HepG2 (cell line): ENCODE measurements around the gene RTN4RL2. TPM values are rescaled to one million over a fixed set of nuclear protein-coding genes. Genes with fewer than 3 reads are reported as not detected.
A peak's percentile ranks its signal among the peaks of the same experiment; 100 is the strongest.

Experiments used
- BCL6 ChIP-seq: IDR thresholded peaks from 2 replicates; pipeline ENCODE4 v1.6.1; 2016; ENCODE audit warnings: missing genetic modification reagents, missing compliant biosample characterization
- DPF2 ChIP-seq: sonication (generic); formaldehyde crosslinking; IDR thresholded peaks from 2 replicates; pipeline ENCODE4 v1.4.0; 2020; ENCODE audit warnings: mild to moderate bottlenecking, low read depth, missing genetic modification reagents, borderline replicate concordance
- ELF3 ChIP-seq: IDR thresholded peaks from 2 replicates; pipeline ENCODE4 v1.6.1; 2016; ENCODE audit warnings: missing genetic modification reagents, missing compliant biosample characterization
- HNF4A ChIP-seq: sonication (generic); formaldehyde crosslinking; IDR thresholded peaks from 2 replicates; pipeline ENCODE4 v1.4.0; 2020; ENCODE audit warnings: missing genetic modification reagents
- IRF2 ChIP-seq: IDR thresholded peaks from 2 replicates; pipeline ENCODE4 v1.6.1; 2018; ENCODE audit warnings: missing genetic modification reagents, missing compliant biosample characterization
- MIXL1 ChIP-seq: IDR thresholded peaks from 2 replicates; pipeline ENCODE4 v1.6.1; 2016
- MTF1 ChIP-seq: sonication (generic); formaldehyde crosslinking; IDR thresholded peaks from 2 replicates; pipeline ENCODE4 v1.5.0; 2020; ENCODE audit warnings: missing genetic modification reagents
- POLR2AphosphoS2 ChIP-seq: IDR thresholded peaks from 2 replicates; pipeline ENCODE4 v1.6.1; 2011; ENCODE audit warnings: low read depth, low read length, improper control_type of control experiment
- PTBP1 ChIP-seq: fragments of 200-400 bp; formaldehyde crosslinking; IDR thresholded peaks from 2 replicates; pipeline ENCODE4 v1.6.1; 2018; ENCODE audit warnings: low read length, low read depth; ENCODE audit not compliant: poor library complexity, severe bottlenecking
- SMAD9 ChIP-seq: sonication (generic); formaldehyde crosslinking; IDR thresholded peaks from 2 replicates; pipeline ENCODE4 v1.5.1; 2020; ENCODE audit warnings: mild to moderate bottlenecking, missing genetic modification reagents
- SMARCC2 ChIP-seq: fragments of 450-650 bp; IDR thresholded peaks from 2 replicates; pipeline ENCODE4 v1.6.1; 2017; ENCODE audit warnings: antibody characterized with exemption, mild to moderate bottlenecking
- SMC3 ChIP-seq: IDR thresholded peaks from 2 replicates; pipeline ENCODE4 v1.6.1; 2011; ENCODE audit warnings: low read length, improper control_type of control experiment
- SMYD3 ChIP-seq: sonication (generic); formaldehyde crosslinking; IDR thresholded peaks from 2 replicates; pipeline ENCODE4 v1.8.1; 2023; ENCODE audit warnings: mild to moderate bottlenecking, missing genetic modification reagents
- TEAD3 ChIP-seq: optimal IDR thresholded peaks from 2 replicates; pipeline ENCODE3; 2016; ENCODE audit warnings: borderline replicate concordance
- THAP11 ChIP-seq: IDR thresholded peaks from 2 replicates; pipeline ENCODE4 v1.6.1; 2016; ENCODE audit warnings: missing biosample characterization, missing genetic modification reagents
- ZNF12 ChIP-seq: sonication (generic); formaldehyde crosslinking; IDR thresholded peaks from 2 replicates; pipeline ENCODE4 v1.5.0; 2020; ENCODE audit warnings: missing genetic modification reagents
- ZNF33A ChIP-seq: sonication (generic); formaldehyde crosslinking; IDR thresholded peaks from 2 replicates; pipeline ENCODE4 v1.5.1; 2020; ENCODE audit warnings: missing genetic modification reagents, mild to moderate bottlenecking, moderate library complexity, borderline replicate concordance
- ZNF451 ChIP-seq: sonication (generic); formaldehyde crosslinking; IDR thresholded peaks from 2 replicates; pipeline ENCODE4 v1.5.0; 2020; ENCODE audit warnings: mild to moderate bottlenecking, missing genetic modification reagents
- ZNF672 ChIP-seq: sonication (generic); formaldehyde crosslinking; IDR thresholded peaks from 2 replicates; pipeline ENCODE4 v1.8.1; 2022; ENCODE audit warnings: missing genetic modification reagents
- polyA plus RNA-seq, 8 experiments: library from polyadenylated mRNA; depleted of rRNA in 3 of 8; stranded (reverse) in 7 of 8; unstranded in 1 of 8; fragments of >200 nt; fragmentation: Illumina TruSeq in 4 of 8; extraction: Trizol in 4 of 8; gene quantifications; 2 replicates each; pipeline versions ENCODE4 v1.2.1 to v1.2.3, GENCODE V29; 2011 to 2016; ENCODE audit warnings: low read depth in 4 of 8, missing spikeins in 1 of 8, mixed read lengths in 1 of 8; ENCODE audit not compliant: insufficient read depth in 1 of 8
- total RNA-seq, 5 experiments: library from RNA; depleted of rRNA; stranded (reverse); fragments of >200 nt; fragmentation: Illumina TruSeq; extraction: Trizol; gene quantifications; 2 replicates each; pipeline ENCODE4 v1.2.3, GENCODE V29; 2016; ENCODE audit warnings: low read depth in 1 of 5
- TF ChIP-seq, protein P1 (sequence below): sonication (generic); IDR thresholded peaks from 2 replicates; pipeline ENCODE4 v1.6.1; 2016; ENCODE audit warnings: low read depth, borderline replicate concordance
- TF ChIP-seq, protein P2 (sequence below): sonication (generic); formaldehyde crosslinking; conservative IDR thresholded peaks from 2 replicates; pipeline ENCODE4 v1.8.1; 2023; ENCODE audit warnings: missing genetic modification reagents
- TF ChIP-seq, protein P3 (sequence below): sonication (generic); formaldehyde crosslinking; IDR thresholded peaks from 2 replicates; pipeline ENCODE4 v1.9.0; 2021; ENCODE audit warnings: missing genetic modification reagents, borderline replicate concordance
- TF ChIP-seq, protein P4 (sequence below): sonication (generic); formaldehyde crosslinking; IDR thresholded peaks from 2 replicates; pipeline ENCODE4 v1.4.0; 2020; ENCODE audit warnings: mild to moderate bottlenecking, low read depth, missing genetic modification reagents
- TF ChIP-seq, protein P5 (sequence below): IDR thresholded peaks from 2 replicates; pipeline ENCODE4 v1.6.1; 2018; ENCODE audit warnings: missing genetic modification reagents

The RTN4RL2 gene
- total and polyA plus RNA-seq, 2 of the 13 experiments (the other 11 are each of a cell fraction or from before 2014, with no cell fraction given), result 1.3 to 4.3 TPM

DNA sequence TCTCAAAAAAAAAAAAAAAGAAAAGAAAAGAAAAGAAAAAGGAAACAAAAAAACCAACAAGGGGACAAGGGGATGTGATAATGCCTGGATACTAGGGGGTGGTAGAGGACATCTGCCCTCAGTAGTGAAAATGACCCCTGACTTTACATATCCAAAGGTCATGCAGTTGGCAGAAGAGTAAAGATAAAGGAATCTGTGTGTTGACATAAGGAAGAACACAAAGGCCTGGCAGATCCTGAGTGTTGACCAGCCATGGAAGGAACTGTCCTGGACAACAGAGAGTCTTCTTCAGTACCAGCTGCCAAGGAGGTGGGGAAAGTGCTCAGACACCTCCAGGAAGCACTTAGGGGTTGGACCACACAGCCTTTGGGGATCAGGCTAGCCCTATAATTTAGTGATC is 42.5 kb downstream of the RTN4RL2 start (continued):
- TF ChIP-seq, protein P1, sequence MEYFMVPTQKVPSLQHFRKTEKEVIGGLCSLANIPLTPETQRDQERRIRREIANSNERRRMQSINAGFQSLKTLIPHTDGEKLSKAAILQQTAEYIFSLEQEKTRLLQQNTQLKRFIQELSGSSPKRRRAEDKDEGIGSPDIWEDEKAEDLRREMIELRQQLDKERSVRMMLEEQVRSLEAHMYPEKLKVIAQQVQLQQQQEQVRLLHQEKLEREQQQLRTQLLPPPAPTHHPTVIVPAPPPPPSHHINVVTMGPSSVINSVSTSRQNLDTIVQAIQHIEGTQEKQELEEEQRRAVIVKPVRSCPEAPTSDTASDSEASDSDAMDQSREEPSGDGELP, result peak; percentile 30; the same call in 1 of the 2 replicates
- TF ChIP-seq, protein P2, sequence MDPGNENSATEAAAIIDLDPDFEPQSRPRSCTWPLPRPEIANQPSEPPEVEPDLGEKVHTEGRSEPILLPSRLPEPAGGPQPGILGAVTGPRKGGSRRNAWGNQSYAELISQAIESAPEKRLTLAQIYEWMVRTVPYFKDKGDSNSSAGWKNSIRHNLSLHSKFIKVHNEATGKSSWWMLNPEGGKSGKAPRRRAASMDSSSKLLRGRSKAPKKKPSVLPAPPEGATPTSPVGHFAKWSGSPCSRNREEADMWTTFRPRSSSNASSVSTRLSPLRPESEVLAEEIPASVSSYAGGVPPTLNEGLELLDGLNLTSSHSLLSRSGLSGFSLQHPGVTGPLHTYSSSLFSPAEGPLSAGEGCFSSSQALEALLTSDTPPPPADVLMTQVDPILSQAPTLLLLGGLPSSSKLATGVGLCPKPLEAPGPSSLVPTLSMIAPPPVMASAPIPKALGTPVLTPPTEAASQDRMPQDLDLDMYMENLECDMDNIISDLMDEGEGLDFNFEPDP (CRISPR knock-in tag), result no peak
- TF ChIP-seq DPF2 (CRISPR knock-in tag) (peak; percentile 40; the same call in 1 of the 2 replicates), SMAD9 (CRISPR knock-in tag) (no peak), PTBP1 (no peak), SMARCC2 (no peak), POLR2AphosphoS2 (no peak), ZNF12 (CRISPR knock-in tag) (no peak), ZNF672 (no peak), SMC3 (no peak), MTF1 (no peak), HNF4A (CRISPR knock-in tag) (peak; percentile 90), SMYD3 (no peak), TEAD3 (CRISPR knock-in tag) (peak; percentile 37), ELF3 (CRISPR knock-in tag) (peak; percentile 33; the same call in 1 of the 2 replicates), IRF2 (CRISPR knock-in tag) (0 out of 2 replicates have a peak, but pooled peaks have one; percentile 46), THAP11 (CRISPR knock-in tag) (peak; percentile 50), BCL6 (CRISPR knock-in tag) (peak; percentile 48; the same call in 1 of the 2 replicates), MIXL1 (CRISPR knock-in tag) (peak; percentile 68; the same call in 1 of the 2 replicates), ZNF33A (CRISPR knock-in tag) (no peak), ZNF451 (CRISPR knock-in tag) (no peak)
- TF ChIP-seq, protein P3, sequence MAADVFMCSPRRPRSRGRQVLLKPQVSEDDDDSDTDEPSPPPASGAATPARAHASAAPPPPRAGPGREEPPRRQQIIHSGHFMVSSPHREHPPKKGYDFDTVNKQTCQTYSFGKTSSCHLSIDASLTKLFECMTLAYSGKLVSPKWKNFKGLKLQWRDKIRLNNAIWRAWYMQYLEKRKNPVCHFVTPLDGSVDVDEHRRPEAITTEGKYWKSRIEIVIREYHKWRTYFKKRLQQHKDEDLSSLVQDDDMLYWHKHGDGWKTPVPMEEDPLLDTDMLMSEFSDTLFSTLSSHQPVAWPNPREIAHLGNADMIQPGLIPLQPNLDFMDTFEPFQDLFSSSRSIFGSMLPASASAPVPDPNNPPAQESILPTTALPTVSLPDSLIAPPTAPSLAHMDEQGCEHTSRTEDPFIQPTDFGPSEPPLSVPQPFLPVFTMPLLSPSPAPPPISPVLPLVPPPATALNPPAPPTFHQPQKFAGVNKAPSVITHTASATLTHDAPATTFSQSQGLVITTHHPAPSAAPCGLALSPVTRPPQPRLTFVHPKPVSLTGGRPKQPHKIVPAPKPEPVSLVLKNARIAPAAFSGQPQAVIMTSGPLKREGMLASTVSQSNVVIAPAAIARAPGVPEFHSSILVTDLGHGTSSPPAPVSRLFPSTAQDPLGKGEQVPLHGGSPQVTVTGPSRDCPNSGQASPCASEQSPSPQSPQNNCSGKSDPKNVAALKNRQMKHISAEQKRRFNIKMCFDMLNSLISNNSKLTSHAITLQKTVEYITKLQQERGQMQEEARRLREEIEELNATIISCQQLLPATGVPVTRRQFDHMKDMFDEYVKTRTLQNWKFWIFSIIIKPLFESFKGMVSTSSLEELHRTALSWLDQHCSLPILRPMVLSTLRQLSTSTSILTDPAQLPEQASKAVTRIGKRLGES, result no peak
- TF ChIP-seq, protein P4, sequence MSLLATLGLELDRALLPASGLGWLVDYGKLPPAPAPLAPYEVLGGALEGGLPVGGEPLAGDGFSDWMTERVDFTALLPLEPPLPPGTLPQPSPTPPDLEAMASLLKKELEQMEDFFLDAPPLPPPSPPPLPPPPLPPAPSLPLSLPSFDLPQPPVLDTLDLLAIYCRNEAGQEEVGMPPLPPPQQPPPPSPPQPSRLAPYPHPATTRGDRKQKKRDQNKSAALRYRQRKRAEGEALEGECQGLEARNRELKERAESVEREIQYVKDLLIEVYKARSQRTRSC (CRISPR knock-in tag), result no peak
- TF ChIP-seq, protein P5, sequence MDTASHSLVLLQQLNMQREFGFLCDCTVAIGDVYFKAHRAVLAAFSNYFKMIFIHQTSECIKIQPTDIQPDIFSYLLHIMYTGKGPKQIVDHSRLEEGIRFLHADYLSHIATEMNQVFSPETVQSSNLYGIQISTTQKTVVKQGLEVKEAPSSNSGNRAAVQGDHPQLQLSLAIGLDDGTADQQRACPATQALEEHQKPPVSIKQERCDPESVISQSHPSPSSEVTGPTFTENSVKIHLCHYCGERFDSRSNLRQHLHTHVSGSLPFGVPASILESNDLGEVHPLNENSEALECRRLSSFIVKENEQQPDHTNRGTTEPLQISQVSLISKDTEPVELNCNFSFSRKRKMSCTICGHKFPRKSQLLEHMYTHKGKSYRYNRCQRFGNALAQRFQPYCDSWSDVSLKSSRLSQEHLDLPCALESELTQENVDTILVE, result 0 out of 2 replicates have a peak, but pooled peaks have one; percentile 15
